Activated naive CD4-positive, alpha-beta T cell treated with anti-CD3 and anti-CD28 coated beads, Interleukin-2, amount 10 ng/mL, durations not matched to agents 7 days and 5 days (primary cell): ENCODE results near the gene GALNT14.

Experiments
- CTCF ChIA-PET: fragments of 350-600 bp; sonication (Branson Sonifier 250); formaldehyde crosslinking; loops from one replicate; lab custom pipeline; 2021; ENCODE audit warnings: antibody characterized with exemption; lab: Charles Lee
- DNase-seq: peaks from one replicate; pipeline ENCODE4 v3.0.0-alpha.2; 2020
- H3K27ac Mint-ChIP-seq: one replicate; pipeline ENCODE4 v1.8.0; 2021; ENCODE audit warnings: mild to moderate bottlenecking, moderate library complexity, mixed read lengths
- H3K27me3 Mint-ChIP-seq: one replicate; pipeline ENCODE4 v1.8.0; 2021; ENCODE audit warnings: mild to moderate bottlenecking, mixed read lengths
- H3K36me3 Mint-ChIP-seq: one replicate; pipeline ENCODE4 v1.8.0; 2021; ENCODE audit warnings: mixed read lengths
- H3K4me1 Mint-ChIP-seq: one replicate; pipeline ENCODE4 v1.8.0; 2021; ENCODE audit warnings: mixed read lengths
- H3K4me3 Mint-ChIP-seq: one replicate; pipeline ENCODE4 v1.8.0; 2021; ENCODE audit warnings: mild to moderate bottlenecking, moderate library complexity, mixed read lengths
- H3K9me3 Mint-ChIP-seq: one replicate; pipeline ENCODE4 v1.8.0; 2021; ENCODE audit warnings: mixed read lengths

Gene GALNT14

DNA sequence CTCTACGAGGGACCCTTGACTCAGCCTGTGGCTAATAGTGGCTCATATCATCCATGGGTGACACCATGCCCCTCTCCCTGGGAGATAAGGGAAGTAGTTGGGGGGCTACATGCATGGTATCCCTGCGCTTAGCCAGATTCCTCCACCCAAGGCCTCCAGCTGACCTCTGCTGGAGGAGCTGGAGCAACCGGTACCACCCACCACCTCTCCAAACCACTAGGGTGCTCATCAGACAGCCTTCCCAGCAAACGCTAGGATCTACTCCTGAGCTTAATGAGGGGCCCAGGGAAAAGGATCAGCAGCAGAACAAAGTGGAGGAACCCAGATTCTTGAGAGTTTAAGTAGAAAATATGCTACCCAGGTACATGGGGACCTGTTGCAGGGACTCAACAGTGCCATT is 255.1 kb downstream of the GALNT14 start:
- Mint-ChIP-seq H3K27ac (no peak overlapping the region), H3K27me3 (peaks cover 5% of the 10 kb centered on the region), H3K4me1 (no peaks in the 10 kb centered on the region), H3K9me3 (no peaks in the 10 kb centered on the region), H3K4me3 (no peak overlapping the region), H3K36me3 (no peaks in the 10 kb centered on the region)
- CTCF ChIA-PET, result no interaction called here
- no peak for DNase-seq

DNA sequence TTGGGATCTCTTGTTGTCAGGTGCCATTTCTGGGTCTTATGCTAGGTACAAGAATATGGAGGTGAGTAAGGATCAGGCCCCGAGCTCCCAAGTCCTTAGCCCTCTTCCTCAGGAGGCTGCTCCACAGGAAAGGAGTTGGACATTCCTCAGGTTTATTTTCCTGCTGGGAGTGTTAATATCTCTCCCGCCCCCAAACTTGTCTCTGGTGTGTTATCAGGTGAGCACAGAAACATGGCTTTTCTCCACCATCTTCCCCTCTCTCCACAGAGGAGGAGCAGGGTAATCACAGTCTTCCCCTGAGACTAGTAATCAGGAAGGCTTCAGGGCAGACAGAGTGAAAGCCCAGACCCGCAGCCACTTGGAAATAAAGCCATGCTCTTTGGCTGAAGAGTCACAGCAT is 257.7 kb downstream of the GALNT14 start:
- CTCF ChIA-PET, result no interaction called here
- DNase-seq, result no peak
- Mint-ChIP-seq H3K27ac (no peak overlapping the region), H3K36me3 (no peaks in the 10 kb centered on the region), H3K27me3 (peaks cover 5% of the 10 kb centered on the region), H3K9me3 (no peaks in the 10 kb centered on the region), H3K4me1 (no peaks in the 10 kb centered on the region), H3K4me3 (no peak overlapping the region)

DNA sequence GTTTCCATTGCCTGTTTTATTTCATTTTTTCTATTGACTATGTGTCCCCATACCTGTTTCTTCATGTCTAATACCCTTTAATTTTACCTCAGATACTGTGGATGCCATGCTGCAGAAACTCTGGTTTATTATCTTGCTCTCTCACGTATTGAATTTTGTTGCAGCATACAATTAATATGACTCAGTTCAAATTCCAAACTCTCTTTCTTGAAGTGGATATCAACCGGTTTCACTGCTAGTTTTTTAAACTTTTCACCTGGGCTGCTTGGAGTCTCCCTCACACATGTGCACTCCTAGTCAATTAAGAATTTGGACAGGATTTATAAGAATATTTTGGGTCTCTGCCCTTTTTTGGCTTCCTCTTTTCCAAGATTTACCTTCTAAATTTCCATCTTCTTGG is 260.4 kb downstream of the GALNT14 start:
- no peaks in the 10 kb centered on the region for H3K4me1 Mint-ChIP-seq
- H3K4me3 Mint-ChIP-seq, result no peak overlapping the region
- CTCF ChIA-PET, result interaction anchor here (1.5 kb wide), 1 partner anchor 16 kb away, joined by 3 read pairs; no protein-coding TSS in a partner anchor
- no peak overlapping the region for H3K27ac Mint-ChIP-seq
- no peak for DNase-seq
- peaks cover 7% of the 10 kb centered on the region for H3K27me3 Mint-ChIP-seq
- peaks cover 2% of the 10 kb centered on the region for H3K9me3 Mint-ChIP-seq
- no peaks in the 10 kb centered on the region for H3K36me3 Mint-ChIP-seq

DNA sequence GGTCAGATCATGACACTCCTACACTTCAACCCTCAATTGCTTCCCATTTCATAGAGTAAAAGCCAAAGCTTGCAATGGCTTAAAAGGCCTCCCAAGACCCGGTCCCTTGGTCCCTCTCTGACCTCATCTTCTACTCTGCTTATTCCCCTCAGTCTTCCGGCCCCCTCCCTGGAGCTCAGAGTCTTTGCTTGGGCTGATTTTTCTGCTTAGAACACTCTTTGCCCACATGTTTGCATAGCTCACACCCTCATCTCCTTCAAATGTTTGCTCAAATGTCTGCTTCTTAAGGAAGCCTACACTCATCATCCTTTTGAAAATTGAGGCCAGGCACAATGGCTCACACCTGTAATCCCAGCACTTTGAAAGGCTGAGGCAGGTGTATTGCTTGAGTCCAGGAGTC is 265.4 kb downstream of the GALNT14 start:
- peaks cover 2% of the 10 kb centered on the region for H3K9me3 Mint-ChIP-seq
- CTCF ChIA-PET, result no interaction called here

DNA sequence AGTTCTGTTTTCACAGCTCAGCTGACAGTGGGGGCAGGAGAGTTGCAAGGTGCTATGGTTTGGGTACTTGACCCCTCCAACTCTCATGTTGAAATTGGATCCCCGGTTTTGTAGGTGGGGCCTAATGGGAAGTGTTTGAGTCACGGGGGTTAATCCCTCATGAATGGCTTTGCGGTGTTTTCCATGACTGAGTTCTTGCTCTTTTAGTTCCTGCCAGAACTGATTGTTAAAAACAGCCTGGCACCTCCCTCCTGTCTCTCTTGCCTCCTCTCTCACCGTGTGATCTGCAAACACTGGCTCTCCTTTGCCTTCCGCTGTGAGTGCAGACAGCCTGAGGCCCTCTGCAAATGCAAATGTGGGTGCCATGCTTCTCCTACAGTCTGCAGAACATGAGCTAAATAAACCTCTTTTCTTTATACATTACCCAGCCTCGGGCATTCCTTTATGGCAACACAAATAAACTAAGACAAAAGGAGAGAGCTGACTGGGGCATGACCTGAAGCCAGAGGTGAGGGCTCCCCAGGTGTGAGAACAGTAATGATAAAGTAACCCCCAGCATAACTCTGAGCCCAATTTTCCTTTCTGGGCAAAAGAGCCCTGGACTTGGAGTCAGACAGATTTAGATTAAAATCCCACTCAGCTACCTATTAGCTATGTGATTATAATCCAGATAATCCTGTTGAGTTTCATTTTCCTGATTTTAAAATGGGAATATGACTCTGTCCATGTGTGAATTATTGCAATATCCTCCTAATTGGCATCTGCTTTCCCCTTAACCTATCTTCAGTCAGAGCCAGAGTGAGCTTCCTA is 266.1 kb downstream of the GALNT14 start:
- Mint-ChIP-seq H3K4me3 (no peak overlapping the region), H3K27ac (peak overlapping the region; percentile 50)
- CTCF ChIA-PET, result no interaction called here

More for the DNA sequence above, 265.4 kb downstream of the GALNT14 start:
- Mint-ChIP-seq H3K27ac (no peak overlapping the region), H3K36me3 (no peaks in the 10 kb centered on the region), H3K4me1 (no peaks in the 10 kb centered on the region), H3K27me3 (peaks cover 12% of the 10 kb centered on the region), H3K4me3 (no peak overlapping the region)
- DNase-seq, result no peak

DNA sequence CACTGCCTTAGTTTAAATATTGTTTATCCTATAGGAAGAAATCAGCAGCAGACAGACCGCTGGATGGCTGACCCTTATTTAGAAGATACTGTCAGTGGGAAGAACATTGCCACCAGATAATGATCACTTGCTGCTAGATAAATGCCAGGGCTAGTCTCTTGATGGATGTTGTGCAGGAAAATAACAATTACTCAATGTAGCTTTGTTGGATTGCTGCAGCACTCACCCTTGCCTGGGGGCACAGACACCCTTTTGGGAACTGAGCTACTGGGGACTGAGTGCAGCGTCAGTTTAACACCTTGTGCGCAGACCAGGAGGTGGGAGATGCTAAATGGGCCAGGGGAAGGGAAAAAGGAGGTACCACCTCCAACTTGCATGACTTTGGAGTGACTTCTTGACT is 266.8 kb downstream of the GALNT14 start:
- H3K4me1 Mint-ChIP-seq, result peaks cover 3% of the 10 kb centered on the region
- CTCF ChIA-PET, result no interaction called here

More for the DNA sequence above, 266.1 kb downstream of the GALNT14 start:
- H3K36me3 Mint-ChIP-seq, result no peaks in the 10 kb centered on the region
- no peak for DNase-seq
- H3K9me3 Mint-ChIP-seq, result peaks cover 2% of the 10 kb centered on the region
- peaks cover 12% of the 10 kb centered on the region for H3K27me3 Mint-ChIP-seq
- no peaks in the 10 kb centered on the region for H3K4me1 Mint-ChIP-seq

DNA sequence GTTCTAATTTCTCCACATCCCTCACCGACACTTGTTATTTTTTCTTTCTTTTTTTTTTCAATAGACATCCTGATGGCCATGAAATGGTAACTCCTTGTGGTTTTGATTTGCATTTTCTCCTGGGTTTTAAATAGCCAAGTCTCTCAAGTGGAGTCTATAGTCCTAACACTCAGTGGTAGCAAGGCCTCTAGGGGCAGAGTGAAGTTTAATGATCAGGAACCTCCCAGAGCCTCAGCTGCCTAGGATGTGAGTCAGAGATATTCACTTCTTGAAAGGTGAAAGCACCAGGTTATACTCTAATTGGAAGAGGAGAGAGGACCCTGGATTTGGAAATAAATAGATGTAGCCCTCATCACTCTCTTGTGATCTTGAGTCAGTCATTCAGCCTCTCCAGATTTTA is 268.3 kb downstream of the GALNT14 start:
- Mint-ChIP-seq H3K4me1 (peaks cover 13% of the 10 kb centered on the region), H3K36me3 (no peaks in the 10 kb centered on the region), H3K27ac (no peak overlapping the region), H3K4me3 (no peak overlapping the region), H3K9me3 (peaks cover 2% of the 10 kb centered on the region), H3K27me3 (peaks cover 24% of the 10 kb centered on the region)
- no peak for DNase-seq
- CTCF ChIA-PET, result no interaction called here

More for the DNA sequence above, 266.8 kb downstream of the GALNT14 start:
- H3K9me3 Mint-ChIP-seq, result peaks cover 2% of the 10 kb centered on the region
- no peak overlapping the region for H3K4me3 Mint-ChIP-seq
- peaks cover 16% of the 10 kb centered on the region for H3K27me3 Mint-ChIP-seq
- no peak for DNase-seq
- H3K27ac Mint-ChIP-seq, result no peak overlapping the region
- H3K36me3 Mint-ChIP-seq, result no peaks in the 10 kb centered on the region

DNA sequence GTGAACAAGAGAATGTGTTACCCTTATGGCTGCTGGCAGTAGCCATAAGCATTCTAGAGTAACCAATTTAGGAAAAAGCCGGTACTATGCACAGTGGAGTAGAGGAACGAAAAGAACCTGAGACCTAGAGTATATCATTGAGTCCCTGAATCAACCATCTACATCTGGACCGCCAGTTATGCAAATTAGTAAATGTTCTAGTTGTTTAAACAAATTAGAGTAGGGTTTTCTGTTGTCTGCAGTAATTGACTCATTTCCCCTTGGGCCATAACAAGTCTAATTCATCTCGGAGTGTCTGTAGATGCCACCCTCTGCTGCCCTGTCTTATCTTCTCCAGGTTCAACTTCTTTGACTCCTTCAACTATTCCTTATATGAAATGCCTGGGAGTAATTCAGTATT is 270.9 kb downstream of the GALNT14 start:
- CTCF ChIA-PET, result no interaction called here
- no peak overlapping the region for H3K4me3 Mint-ChIP-seq
- peaks cover 13% of the 10 kb centered on the region for H3K4me1 Mint-ChIP-seq
- H3K27ac Mint-ChIP-seq, result no peak overlapping the region
- H3K36me3 Mint-ChIP-seq, result no peaks in the 10 kb centered on the region
- H3K9me3 Mint-ChIP-seq, result no peaks in the 10 kb centered on the region
- DNase-seq, result no peak
- H3K27me3 Mint-ChIP-seq, result peaks cover 30% of the 10 kb centered on the region

DNA sequence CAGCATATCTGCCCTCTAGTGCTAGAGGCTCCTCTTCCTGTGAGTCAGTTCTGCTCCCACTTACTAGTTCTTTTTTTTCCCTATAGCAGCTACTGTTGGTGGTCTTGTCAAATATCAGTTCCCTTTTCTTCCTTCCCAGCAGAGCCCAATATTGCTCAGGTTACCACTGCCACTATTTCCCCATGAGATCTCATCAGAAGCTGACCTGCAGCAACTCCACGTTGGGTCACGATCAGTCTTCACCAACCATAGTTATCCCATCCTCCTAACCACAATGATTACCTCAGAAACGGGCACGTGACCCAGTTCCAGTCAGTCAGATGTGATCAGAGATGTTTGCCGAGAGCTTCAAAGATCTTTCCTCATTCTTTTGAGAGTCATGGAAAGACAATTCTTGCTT is 271.3 kb downstream of the GALNT14 start:
- CTCF ChIA-PET, result no interaction called here
- no peak overlapping the region for H3K27ac Mint-ChIP-seq
- no peak overlapping the region for H3K4me3 Mint-ChIP-seq
- peaks cover 27% of the 10 kb centered on the region for H3K27me3 Mint-ChIP-seq
- peaks cover 13% of the 10 kb centered on the region for H3K4me1 Mint-ChIP-seq
- no peaks in the 10 kb centered on the region for H3K36me3 Mint-ChIP-seq
- DNase-seq, result no peak
- no peaks in the 10 kb centered on the region for H3K9me3 Mint-ChIP-seq

DNA sequence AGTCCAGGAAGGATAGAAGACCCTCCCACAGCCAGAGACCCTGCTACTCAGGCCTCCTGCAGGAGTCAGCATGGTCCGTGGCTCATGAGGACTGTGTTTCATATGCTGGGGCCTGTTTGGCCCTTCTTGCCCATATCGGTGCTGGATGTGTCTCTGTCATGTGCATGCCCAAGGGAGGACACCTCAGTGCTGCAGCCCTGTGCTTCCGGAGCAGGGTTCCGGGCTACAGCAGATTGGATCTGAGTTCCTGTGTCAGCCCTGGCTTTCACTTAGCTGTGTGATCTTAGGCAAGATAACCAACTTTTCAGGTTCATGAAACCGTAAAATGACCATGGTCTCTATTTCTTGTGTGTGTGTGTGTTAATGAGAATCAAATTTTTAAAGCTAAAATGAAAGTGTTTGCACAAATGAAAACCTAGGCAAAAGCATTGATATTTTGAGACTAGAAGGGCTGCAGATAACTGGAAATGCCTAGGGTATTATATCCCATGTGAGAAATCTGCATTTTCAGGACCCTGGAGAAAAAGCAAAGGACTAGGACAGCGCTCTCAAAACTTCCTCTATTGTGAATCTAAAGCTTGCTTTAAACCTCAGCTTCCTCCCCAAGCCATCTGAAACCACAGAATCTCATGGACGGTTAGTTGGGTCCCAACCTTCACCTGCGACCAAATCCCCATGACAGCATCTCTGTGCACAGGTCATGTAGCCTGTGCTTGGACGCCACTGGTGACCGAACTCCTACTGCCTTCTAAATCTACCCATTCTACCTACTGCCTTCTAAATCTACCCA is 272.2 kb downstream of the GALNT14 start:
- Mint-ChIP-seq H3K27me3 (peaks cover 23% of the 10 kb centered on the region), H3K27ac (no peak overlapping the region), H3K36me3 (no peaks in the 10 kb centered on the region), H3K9me3 (no peaks in the 10 kb centered on the region), H3K4me1 (peaks cover 13% of the 10 kb centered on the region), H3K4me3 (no peak overlapping the region)
- CTCF ChIA-PET, result interaction anchor here (1.0 to 6.3 kb wide), 3 partner anchors 155 to 467 kb away, joined by 5 to 57 read pairs (median 5); no protein-coding TSS in a partner anchor
- DNase-seq, result no peak

DNA sequence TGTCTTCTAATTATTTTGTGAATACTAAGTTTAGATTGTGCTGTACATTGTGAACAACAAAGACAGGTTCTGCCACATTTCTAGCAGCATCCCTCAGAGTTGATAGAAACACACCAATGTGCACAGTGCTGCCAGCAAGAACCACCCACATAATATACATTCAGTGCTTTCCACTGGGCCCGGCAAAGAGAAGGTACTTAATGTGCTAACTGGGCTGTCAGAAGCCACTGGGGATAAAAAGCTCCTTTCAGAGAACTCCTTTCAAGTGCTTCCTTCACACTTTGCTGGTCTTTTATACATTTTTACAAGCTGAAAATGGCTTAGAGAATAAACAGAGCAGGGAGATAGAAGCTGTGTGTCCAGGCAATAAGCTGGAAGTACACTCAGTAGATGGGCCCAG is 273.0 kb downstream of the GALNT14 start:
- Mint-ChIP-seq H3K27ac (no peak overlapping the region), H3K4me3 (no peak overlapping the region), H3K4me1 (peaks cover 13% of the 10 kb centered on the region), H3K9me3 (no peaks in the 10 kb centered on the region), H3K27me3 (peaks cover 23% of the 10 kb centered on the region), H3K36me3 (no peaks in the 10 kb centered on the region)
- DNase-seq, result no peak
- CTCF ChIA-PET, result interaction anchor here (1.1 to 6.3 kb wide), 4 partner anchors 153 to 468 kb away, joined by 3 to 57 read pairs (median 24); no protein-coding TSS in a partner anchor

DNA sequence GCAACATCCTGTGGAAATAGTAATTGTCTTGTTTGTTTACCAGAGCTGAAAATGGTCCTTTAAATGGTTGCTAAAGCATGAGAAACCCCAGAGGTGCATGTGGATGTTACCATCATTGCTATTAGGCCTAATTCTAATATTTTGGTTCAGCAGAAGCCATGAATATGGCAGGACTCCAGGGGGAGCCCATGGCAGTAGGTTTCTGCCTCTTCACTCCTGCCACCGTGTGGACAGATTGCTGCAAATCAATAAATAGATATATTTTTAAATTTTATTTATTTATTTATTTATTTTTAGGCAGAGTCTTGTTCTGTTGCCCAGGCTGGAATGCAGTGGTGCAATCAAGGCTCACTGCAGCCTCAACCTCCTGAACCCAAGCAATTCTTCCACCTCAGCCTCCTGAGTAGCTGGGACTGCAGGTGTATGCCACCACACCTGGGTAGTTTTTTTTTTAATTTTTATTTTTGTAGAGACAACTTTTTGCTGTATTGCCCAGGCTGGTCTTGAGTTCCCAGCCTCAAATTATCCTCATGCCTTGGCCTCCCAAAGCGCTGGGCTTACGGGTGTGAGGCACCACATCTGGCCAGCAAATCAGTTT is 276.1 kb downstream of the GALNT14 start:
- H3K9me3 Mint-ChIP-seq, result no peaks in the 10 kb centered on the region
- DNase-seq, result peak; percentile 61
- no peak overlapping the region for H3K4me3 Mint-ChIP-seq
- CTCF ChIA-PET, result interaction anchor here (0.5 to 6.3 kb wide), 14 partner anchors 16 to 760 kb away, joined by 3 to 57 read pairs (median 4); no protein-coding TSS in a partner anchor
- no peaks in the 10 kb centered on the region for H3K36me3 Mint-ChIP-seq
- peaks cover 13% of the 10 kb centered on the region for H3K4me1 Mint-ChIP-seq
- H3K27me3 Mint-ChIP-seq, result peaks cover 22% of the 10 kb centered on the region
- H3K27ac Mint-ChIP-seq, result no peak overlapping the region

DNA sequence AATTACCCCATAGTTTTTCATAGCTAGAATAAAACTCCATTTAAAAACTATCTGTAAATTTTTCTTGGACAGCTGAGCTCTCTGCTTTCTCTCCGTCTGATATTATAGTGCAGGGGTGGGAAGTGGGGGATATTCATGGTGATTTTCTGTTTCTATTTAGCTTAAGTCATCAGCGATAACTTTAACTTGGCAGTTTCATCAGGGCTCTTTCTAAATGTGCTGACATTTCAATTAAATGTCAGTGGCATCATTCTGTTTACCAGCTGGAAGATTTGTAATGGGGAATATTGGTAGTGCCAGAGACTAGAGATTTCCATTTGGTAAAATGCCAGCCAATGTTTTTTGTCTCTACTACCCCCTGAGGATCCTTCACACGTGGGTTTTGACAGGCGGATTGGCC is 277.5 kb downstream of the GALNT14 start:
- peaks cover 15% of the 10 kb centered on the region for H3K27me3 Mint-ChIP-seq
- H3K9me3 Mint-ChIP-seq, result no peaks in the 10 kb centered on the region
- no peaks in the 10 kb centered on the region for H3K36me3 Mint-ChIP-seq
- DNase-seq, result no peak
- CTCF ChIA-PET, result interaction anchor here (0.9 to 6.3 kb wide), 9 partner anchors 62 to 976 kb away, joined by 3 to 57 read pairs (median 5); no protein-coding TSS in a partner anchor
- H3K4me1 Mint-ChIP-seq, result peaks cover 4% of the 10 kb centered on the region
- no peak overlapping the region for H3K27ac Mint-ChIP-seq
- H3K4me3 Mint-ChIP-seq, result no peak overlapping the region
